Lower leg skin (tissue), 3 donors: ENCODE measurements around the gene FAM83E.

Experiments used
- POLR2A ChIP-seq, 2 donors: fragments of 450-650 bp; IDR thresholded peaks; one replicate each; pipeline ENCODE4 v1.6.1; 2016 to 2017; ENCODE audit warnings: antibody characterized with exemption in 2 of 2, mild to moderate bottlenecking in 1 of 2, moderate library complexity in 1 of 2
- TF ChIP-seq, protein P1 (sequence below), 3 donors: fragments of 450-650 bp; IDR thresholded peaks; one replicate each; pipeline ENCODE4 v1.5.1; 2016; ENCODE audit warnings: antibody characterized with exemption in 3 of 3, mild to moderate bottlenecking in 3 of 3, moderate library complexity in 2 of 3

DNA sequence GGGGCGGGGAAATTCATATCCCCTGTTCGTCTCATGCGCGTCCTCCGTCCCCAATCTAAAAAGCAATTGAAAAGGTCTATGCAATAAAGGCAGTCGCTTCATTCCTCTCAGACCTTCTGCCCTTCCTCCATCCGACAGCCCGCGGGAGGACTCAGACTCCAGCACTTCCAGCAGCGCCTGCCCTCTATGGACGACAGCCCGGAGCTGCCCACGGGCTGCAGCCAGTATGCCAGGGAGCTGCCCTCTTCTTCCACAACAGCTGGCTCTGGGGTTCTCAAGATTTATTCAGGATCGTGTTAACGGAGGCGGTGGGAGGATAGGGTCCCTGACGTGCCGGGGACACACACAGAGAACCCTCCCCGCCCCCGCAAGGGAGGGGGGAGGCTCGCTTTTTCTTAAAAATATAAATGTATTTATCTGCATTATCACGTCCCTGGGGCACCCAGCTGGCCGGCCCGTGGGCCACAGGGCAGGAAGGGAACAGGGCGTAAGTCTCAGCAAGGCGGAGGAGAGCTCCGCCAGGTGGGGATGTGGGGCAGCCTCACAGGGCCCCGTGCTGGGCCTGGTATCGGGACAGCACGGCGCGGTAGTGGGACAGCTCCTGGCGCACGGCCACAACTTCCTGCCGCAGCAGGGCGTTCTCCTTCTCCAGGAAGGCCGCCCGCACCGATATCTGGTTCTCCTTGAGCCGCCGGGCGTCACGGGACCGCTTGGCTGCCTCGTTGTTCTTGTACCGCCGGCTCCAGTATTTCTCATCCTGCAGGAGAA is 15.6 kb upstream of the FAM83E start:
- TF ChIP-seq, protein P1, sequence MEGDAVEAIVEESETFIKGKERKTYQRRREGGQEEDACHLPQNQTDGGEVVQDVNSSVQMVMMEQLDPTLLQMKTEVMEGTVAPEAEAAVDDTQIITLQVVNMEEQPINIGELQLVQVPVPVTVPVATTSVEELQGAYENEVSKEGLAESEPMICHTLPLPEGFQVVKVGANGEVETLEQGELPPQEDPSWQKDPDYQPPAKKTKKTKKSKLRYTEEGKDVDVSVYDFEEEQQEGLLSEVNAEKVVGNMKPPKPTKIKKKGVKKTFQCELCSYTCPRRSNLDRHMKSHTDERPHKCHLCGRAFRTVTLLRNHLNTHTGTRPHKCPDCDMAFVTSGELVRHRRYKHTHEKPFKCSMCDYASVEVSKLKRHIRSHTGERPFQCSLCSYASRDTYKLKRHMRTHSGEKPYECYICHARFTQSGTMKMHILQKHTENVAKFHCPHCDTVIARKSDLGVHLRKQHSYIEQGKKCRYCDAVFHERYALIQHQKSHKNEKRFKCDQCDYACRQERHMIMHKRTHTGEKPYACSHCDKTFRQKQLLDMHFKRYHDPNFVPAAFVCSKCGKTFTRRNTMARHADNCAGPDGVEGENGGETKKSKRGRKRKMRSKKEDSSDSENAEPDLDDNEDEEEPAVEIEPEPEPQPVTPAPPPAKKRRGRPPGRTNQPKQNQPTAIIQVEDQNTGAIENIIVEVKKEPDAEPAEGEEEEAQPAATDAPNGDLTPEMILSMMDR (IDR thresholded peaks at IDR 0.05), result no peak
- no peak for TF ChIP-seq POLR2A (IDR thresholded peaks at IDR 0.05)
